GM12878 (cell line): ENCODE measurements around the gene TXNDC9.
"Not testable (repeated sequence)": the region's sequence is repeated elsewhere in the genome, so short reads cannot be mapped to it uniquely, and the experiment has no call there.

Experiments
- ELK1 ChIP-seq: IDR thresholded peaks from 2 replicates; pipeline ENCODE4 v1.6.1; 2012; ENCODE audit warnings: low read depth, low read length, improper control_type of control experiment
- FOXM1 ChIP-seq: IDR thresholded peaks from 2 replicates; pipeline ENCODE4 v1.6.1; 2012; ENCODE audit warnings: low read depth, mild to moderate bottlenecking, inconsistent platforms, low read length, moderate library complexity
- NBN ChIP-seq: fragments of 450-650 bp; IDR thresholded peaks from 2 replicates; pipeline ENCODE4 v1.6.1; 2016
- POLR2A ChIP-seq: IDR thresholded peaks from 2 replicates; pipeline ENCODE4 v1.6.1; 2011; ENCODE audit warnings: low read depth, mild to moderate bottlenecking, low read length
- RCOR1 ChIP-seq: conservative IDR thresholded peaks from 2 replicates; pipeline ENCODE4 v1.6.1; 2012; ENCODE audit warnings: low read depth, low read length, improper control_type of control experiment

GRCh38 chr2:99301097-99301496, 35.0 kb downstream of the TXNDC9 start, which contains the start of gene LYG1:
- not testable (repeated sequence) for TF ChIP-seq ELK1, FOXM1, POLR2A, NBN, RCOR1
